ENCODE measurements around the gene NPIPB2.
"Not testable (repeated sequence)": the region's sequence is repeated elsewhere in the genome, so short reads cannot be mapped to it uniquely, and the experiment has no call there.

NPIPB2 gene

DNA sequence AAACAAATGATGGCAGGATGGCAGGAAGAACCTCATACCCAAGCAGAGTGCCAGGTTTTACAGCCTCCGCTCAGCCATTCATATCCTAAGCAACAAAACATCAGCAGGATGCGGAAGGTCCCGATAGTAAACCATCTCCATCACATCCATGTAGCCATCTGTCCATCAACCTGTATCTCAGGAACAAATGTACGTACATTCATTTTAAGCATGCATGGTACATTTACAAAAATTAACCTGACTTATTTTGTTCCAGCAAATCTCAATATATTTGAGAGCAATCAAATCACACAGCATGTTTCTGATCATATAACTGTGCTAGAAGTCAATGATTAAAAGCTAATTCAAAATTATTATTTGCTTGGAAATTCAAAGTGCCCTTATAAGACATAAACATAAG, at the start of gene NPIPB2:
TSS of gene NPIPB2 (minus strand) at position 101 of the 400 bp plus-strand sequence. CDS start at position 101, 0 bp downstream.
- not testable (repeated sequence) for DNase-seq (ENCODE audit: low read depth in 2 of 2)

DNA sequence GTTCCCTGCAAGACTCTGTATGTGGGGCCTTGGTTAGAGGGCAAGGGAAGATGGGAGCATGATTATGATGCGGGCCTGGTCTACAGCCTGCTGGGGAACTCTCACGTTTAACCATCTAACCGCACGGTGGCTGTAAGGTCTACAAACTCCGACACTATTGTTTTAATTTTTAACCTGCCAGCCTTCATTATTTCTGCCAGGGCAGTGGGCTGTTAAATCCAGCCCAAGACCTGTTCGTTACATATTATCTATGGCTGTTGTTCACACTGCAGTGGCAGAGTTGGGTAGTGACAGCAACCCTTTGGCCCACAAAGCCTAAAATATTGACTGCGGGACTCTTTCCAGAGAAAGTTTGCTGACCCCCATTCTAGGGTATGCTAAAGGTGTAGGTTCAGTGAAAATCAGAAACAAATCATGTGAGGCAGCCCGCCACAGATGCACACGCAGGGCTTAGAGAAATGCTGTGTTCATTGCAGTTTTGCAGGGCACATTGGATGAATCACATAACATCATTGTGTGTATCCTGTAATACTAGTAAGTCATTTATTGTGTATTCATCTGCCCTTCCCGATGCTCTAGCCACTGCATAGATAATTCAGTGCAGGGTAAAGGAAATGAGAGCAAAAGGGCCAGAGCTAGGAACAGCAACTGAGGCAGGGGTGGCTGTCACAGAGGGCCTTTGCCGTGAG, 49.0 kb upstream of the NPIPB2 start:
- no peak for DNase-seq (ENCODE audit: low read depth in 2 of 2)

DNA sequence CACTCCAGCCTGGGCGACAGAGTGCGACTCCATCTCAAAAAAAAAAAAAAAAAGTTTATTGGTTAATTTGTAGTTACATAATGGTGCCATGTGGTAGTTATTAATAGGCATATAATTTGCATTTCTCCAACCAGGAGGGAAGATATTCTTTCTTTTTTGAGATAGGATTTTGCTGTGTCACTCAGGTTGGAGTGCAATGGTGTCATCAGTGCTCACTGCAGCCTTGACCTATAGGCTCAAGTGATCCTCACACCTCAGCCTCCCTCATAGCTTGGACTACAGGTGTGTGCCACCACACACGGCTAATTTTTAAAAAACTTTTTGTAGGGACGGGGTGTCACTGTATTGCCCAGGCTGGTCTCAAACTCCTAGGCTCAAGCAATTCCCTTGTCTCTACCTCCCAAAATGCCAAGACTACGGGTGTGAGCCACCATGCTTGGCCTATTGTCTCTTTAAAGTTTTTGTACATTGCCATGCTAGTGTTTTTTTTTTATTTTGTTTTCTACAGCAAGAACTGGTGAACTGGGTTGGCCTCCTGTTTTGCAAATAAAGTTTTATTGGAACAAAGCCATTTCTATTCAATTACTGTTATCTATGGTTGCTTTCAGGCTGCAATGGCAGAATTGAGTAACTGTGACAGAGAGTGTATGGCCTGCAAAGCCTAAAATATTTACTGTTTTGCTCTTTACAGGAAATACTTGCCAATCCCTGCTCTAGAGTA, 46.6 kb upstream of the NPIPB2 start:
- no peak for DNase-seq (ENCODE audit: low read depth in 2 of 2)

DNA sequence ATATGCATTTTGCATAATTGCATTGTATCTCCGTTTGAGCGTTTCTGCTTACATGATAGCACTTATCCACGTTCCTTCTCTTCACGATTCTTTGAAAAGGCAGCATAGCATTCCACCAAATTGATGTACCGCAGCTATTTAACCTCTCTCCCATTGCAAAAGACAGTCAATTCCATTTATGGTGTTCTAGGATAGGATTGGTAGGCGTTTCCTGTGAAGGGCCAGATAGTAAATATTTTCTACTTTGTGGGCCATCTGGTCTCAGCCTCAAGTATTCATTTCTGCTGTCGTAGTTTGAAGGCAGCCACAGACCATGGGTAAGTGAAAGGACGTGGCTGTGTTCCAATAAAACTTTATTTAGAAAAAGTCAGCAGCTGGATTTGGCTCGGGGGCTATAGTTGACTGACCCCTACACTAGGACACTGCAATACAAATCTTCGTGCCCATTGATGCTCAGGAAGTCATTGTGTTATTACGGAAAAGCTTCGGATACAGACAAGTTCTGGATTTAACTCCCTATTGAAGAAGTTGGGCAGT, 44.7 kb upstream of the NPIPB2 start:
- no peak for DNase-seq (ENCODE audit: low read depth in 2 of 2)

DNA sequence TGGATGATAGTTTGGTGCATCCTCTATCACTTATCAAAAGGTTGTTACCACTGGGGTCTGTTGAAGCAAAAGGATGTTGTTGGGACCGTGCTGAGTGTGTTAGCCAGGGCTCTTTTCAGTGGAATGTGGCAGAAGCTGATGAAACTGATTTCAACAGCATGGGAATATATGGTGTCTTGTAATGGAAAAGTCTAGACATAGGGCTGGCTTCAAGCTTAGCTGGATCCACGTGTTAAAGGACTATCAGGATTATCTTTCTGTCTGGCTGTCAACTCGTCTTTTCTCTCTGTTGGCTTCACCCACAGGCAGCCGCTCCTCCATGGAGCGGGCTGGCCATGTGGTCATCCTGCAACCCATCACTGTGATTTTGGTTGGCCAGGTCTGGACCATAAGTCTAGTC, 43.4 kb upstream of the NPIPB2 start:
- DNase-seq (ENCODE audit: low read depth in 2 of 2): no peak

GRCh38 chr16:11980136-11980844, 38.4 kb upstream of the NPIPB2 start:
- no peak for DNase-seq (ENCODE audit: low read depth in 2 of 2)

- no peak for DNase-seq (ENCODE audit: low read depth in 2 of 2)
These were observed 37.3 kb upstream of the NPIPB2 start for GRCh38 chr16:11979013-11979672.

DNA sequence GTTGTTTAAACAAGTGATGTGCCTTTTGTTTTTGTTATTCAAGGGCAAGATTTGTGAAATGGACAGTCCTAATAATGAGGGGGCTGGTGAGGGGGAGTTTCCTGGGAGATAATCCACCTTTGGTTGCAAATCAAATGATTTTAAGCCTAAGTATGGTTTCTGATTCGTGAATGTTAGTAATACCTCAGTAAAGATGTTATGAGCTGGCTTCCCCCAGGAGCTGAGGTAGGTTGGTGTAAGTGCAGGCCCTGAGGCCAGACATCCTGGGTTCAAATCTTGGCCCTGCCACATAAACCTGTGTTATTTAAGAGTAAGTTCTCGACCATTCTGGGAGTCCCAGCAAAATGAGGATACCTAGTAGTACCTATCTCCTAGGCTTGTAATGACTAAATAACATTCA, 36.2 kb upstream of the NPIPB2 start:
- no peak for DNase-seq (ENCODE audit: low read depth in 2 of 2)

DNA sequence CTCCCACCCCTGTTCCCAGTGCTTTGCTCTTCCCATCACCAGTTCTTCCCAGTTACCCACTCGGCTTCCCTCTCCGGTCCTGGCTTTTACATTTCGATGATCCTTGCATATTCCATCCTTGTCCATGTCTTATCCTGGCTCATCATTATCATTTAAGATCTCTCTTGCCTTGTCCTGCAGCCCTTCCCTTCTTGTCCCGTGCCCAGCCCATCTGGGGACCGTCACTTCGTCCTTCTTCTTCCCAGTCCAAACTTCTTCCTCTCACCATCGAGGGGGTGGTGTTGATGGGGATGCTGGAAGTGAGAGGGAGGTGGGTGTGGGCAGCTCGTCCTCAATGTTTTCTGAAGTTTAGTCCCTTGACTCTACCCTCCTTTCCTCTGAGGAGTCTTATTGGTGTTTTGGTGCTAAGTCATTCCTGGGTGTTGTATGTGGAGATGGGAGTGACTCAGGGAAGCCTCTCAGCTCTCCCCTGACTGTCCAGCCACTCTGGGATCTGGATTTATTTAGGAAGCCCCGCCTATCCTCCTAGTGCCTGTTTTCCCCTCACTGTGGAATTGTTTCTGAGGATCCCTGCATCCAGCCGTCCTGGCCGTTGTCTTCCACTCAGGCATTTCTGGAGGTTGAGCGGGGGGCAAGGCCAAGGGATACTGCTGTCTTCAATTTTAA, 35.7 kb upstream of the NPIPB2 start:
- no peak for DNase-seq (ENCODE audit: low read depth in 2 of 2)

GRCh38 chr16:11976850-11977375, 35.1 kb upstream of the NPIPB2 start:
- no peak for DNase-seq (ENCODE audit: low read depth in 2 of 2)

- DNase-seq (ENCODE audit: low read depth in 2 of 2): no peak
These were observed 31.2 kb upstream of the NPIPB2 start for GRCh38 chr16:11973070-11973469.

- DNase-seq (ENCODE audit: low read depth in 2 of 2): no peak
These were observed 30.3 kb upstream of the NPIPB2 start for GRCh38 chr16:11972128-11972527.

- DNase-seq (ENCODE audit: low read depth in 2 of 2): not testable (repeated sequence)
These were observed 28.4 kb upstream of the NPIPB2 start for GRCh38 chr16:11970292-11970691.

- DNase-seq (ENCODE audit: low read depth in 2 of 2): no peak
These were observed 26.7 kb upstream of the NPIPB2 start for GRCh38 chr16:11968577-11968976.

DNA sequence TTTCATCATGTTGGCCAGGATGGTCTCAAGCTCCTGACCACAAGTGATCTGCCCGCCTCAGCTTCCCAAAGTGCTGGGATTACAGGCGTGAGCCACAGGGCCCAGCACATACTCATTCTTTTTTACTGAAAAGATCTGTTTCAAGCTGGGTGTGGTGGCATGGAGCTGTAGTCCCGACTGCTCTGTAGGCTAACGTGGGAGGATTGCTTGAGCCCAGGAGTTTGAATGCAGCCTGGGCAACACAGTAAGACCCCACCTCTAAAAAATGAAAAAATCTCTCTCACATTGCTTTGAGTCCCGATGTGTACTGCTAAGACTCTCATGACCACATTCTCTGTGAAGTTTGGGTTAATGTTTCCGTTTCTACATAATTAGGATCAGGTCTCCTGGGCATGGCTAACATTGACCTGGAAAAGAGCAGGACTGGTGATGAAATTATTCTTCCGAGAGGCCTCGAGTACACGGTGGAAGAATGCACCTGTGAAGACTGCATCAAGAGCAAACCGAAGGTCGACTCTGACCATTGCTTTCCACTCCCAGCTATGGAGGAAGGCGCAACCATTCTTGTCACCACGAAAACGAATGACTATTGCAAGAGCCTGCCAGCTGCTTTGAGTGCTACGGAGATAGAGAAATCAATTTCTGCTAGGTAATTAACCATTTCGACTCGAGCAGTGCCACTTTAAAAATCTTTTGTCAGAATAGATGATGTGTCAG, 25.5 kb upstream of the NPIPB2 start:
- DNase-seq (ENCODE audit: low read depth in 2 of 2): no peak

- DNase-seq (ENCODE audit: low read depth in 2 of 2): no peak
These were observed 24.3 kb upstream of the NPIPB2 start for GRCh38 chr16:11966173-11966572.

GRCh38 chr16:11964761-11965551, 23.1 kb upstream of the NPIPB2 start, which contains the start of gene TNFRSF17:
Gene TNFRSF17 (plus strand): TSS chr16:11965210. CDS start chr16:11965325, 115 bp downstream.
- DNase-seq (ENCODE audit: low read depth in 2 of 2): no peak

DNA sequence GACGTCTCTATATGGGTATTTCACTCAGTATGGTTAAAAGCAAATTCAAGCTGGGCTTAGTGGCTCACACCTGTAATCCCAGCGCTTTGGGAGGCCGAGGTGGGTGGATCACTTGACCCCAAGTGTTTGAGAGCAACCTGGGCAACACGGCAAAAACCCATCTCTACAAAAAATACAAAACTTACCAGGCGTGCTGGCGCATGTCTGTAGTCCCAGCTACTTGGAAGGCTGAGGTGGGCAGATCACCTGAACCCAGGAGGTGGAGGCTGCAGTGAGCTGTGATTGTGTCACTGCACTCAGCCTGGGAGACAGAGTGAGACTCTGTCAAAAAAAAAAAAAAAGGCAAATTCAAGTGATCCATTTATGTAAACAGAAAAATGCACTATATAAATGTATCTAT, 21.9 kb upstream of the NPIPB2 start:
- DNase-seq (ENCODE audit: low read depth in 2 of 2): no peak

- DNase-seq (ENCODE audit: low read depth in 2 of 2): not testable (repeated sequence)
These were observed 21.1 kb upstream of the NPIPB2 start for GRCh38 chr16:11962978-11963377.
